Endodermal cell (in vitro differentiated cells): ENCODE results near the gene TEDDM1. TPM values are rescaled to one million over a fixed set of nuclear protein-coding genes. Genes with fewer than 3 reads are reported as not detected.
A peak's percentile ranks its signal among the peaks of the same experiment; 100 is the strongest.

Experiments
- DNase-seq: peaks from one replicate; pipeline ENCODE4 v3.0.0-alpha.2; 2017
- H3K27ac ChIP-seq: 2 replicates; pipeline ENCODE4 v1.5.1; 2013; ENCODE audit warnings: mild to moderate bottlenecking, low read depth, low read length, moderate library complexity
- H3K27me3 ChIP-seq: 2 replicates; pipeline ENCODE4 v1.6.1; 2013; ENCODE audit warnings: mild to moderate bottlenecking, low read length, moderate library complexity; ENCODE audit not compliant: insufficient read depth, control insufficient read depth, poor library complexity, severe bottlenecking
- H3K36me3 ChIP-seq: 2 replicates; pipeline ENCODE4 v1.7.0; 2013; ENCODE audit warnings: mild to moderate bottlenecking, low read length, moderate library complexity; ENCODE audit not compliant: control insufficient read depth, insufficient read depth
- H3K4me1 ChIP-seq: one replicate; pipeline ENCODE4 v1.7.0; 2013; ENCODE audit warnings: low read length; ENCODE audit not compliant: control insufficient read depth, insufficient read depth
- H3K4me3 ChIP-seq: 2 replicates; pipeline ENCODE4 v1.5.1; 2013; ENCODE audit warnings: mild to moderate bottlenecking, low read length, moderate library complexity
- H3K9ac ChIP-seq: 2 replicates; pipeline ENCODE4 v1.6.1; 2013; ENCODE audit warnings: mild to moderate bottlenecking, low read length, moderate library complexity; ENCODE audit not compliant: poor library complexity, severe bottlenecking; ENCODE audit errors: extremely low read depth
- H3K9me3 ChIP-seq: 2 replicates; pipeline ENCODE4 v1.6.1; 2013; ENCODE audit warnings: mild to moderate bottlenecking, low read length, moderate library complexity; ENCODE audit not compliant: control insufficient read depth
- H3K27ac Mint-ChIP-seq: 2 replicates; pipeline ENCODE4 v1.8.0; 2020; ENCODE audit warnings: mixed read lengths
- H3K27me3 Mint-ChIP-seq: 2 replicates; pipeline ENCODE4 v1.8.0; 2021; ENCODE audit warnings: mild to moderate bottlenecking, mixed read lengths; ENCODE audit not compliant: insufficient read depth
- H3K36me3 Mint-ChIP-seq: 2 replicates; pipeline ENCODE4 v1.8.0; 2020; ENCODE audit warnings: low read depth, mixed read lengths
- H3K4me1 Mint-ChIP-seq: 2 replicates; pipeline ENCODE4 v1.8.0; 2020; ENCODE audit warnings: mixed read lengths
- H3K4me3 Mint-ChIP-seq: 2 replicates; pipeline ENCODE4 v1.8.0; 2020; ENCODE audit warnings: mild to moderate bottlenecking, moderate library complexity, mixed read lengths
- H3K9me3 Mint-ChIP-seq: 2 replicates; pipeline ENCODE4 v1.8.0; 2020; ENCODE audit warnings: mild to moderate bottlenecking, mixed read lengths
- CTCF ChIP-seq: fragments of 200-600 bp; sonication (generic); conservative IDR thresholded peaks from 2 replicates; pipeline ENCODE4 v1.5.0; 2021; ENCODE audit warnings: antibody characterized with exemption, mild to moderate bottlenecking
- WGBS, 2 experiments: methylation state at CpG; one replicate each; pipeline versions ENCODE4 v1.1.5 to v1.1.7; 2013; ENCODE audit warnings: missing lambda C conversion rate in 2 of 2, mixed read lengths in 1 of 2; ENCODE audit not compliant: insufficient coverage in 1 of 2, insufficient read length in 1 of 2; 5-methylcytosine and 5-hydroxymethylcytosine counted together
- total RNA-seq, 2 donors: library from RNA; stranded (reverse); fragmentation: NEBNext Ultra II Directional in 1 of 2; extraction: Animal tissue kit (Norgen Biotek cat#: 25700) in 1 of 2; gene quantifications; 2 replicates in 1 of 2; 3 replicates in 1 of 2; pipeline ENCODE4 v1.2.1, GENCODE V29; 2021

Gene TEDDM1
- total RNA-seq, 2 donors from 2014 or later = not detected

- WGBS, 2 experiments = 83 to 88% methylated on average over 3 of the region's 3 CpGs
- Histone ChIP-seq H3K9ac (no peak overlapping the region), H3K27ac (no peak overlapping the region), H3K4me3 (no peak overlapping the region), H3K9me3 (no peaks in the 10 kb centered on the region), H3K4me1 (peaks cover 6% of the 10 kb centered on the region), H3K36me3 (no peaks in the 10 kb centered on the region), H3K27me3 (no peaks in the 10 kb centered on the region)
- Mint-ChIP-seq H3K4me1 (peaks cover 32% of the 10 kb centered on the region), H3K27ac (no peak overlapping the region), H3K27me3 (no peaks in the 10 kb centered on the region), H3K4me3 (no peak overlapping the region), H3K36me3 (peaks cover 2% of the 10 kb centered on the region), H3K9me3 (no peaks in the 10 kb centered on the region)
- TF ChIP-seq CTCF = no peak
- DNase-seq = peak; percentile 13
Measured at GRCh38 chr1:182395906-182396305, 4.6 kb downstream of the TEDDM1 start.

DNA sequence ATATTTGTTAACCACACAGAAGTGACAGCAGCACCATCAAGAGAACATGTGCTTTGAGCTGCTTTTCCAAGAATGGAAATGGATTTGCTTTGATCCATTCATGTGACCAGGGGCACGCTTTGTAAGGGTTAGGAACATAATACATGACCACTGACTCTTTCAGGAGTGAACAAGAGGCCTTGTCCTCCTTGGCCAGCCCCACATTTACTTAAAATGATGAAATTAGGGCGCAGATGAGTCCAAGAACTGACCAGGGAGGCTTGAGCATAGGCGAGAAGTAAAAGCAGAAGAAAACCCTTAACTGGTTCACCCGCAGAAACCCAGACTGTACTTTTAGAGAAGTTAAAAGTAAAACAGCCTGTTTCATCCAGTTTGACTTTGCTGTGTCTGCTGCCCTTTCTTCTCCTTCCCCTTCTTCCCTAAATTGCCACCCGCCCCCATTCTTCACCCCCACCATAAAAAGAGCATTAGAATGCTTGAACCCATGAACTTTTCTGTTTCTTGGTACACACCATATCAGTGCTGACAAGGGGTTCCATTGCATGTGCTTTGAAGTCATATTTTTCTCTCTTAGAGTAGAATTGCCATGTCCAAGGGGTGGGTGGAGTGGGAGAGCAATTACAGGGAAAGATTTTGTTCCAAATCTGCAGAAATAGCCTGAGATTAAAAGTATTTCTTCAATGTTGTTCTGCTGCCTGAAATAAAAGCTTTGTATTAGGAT, 6.3 kb downstream of the TEDDM1 start:
- Histone ChIP-seq H3K4me3 (no peak overlapping the region), H3K4me1 (peaks cover 6% of the 10 kb centered on the region), H3K9ac (no peak overlapping the region), H3K27ac (no peak overlapping the region), H3K36me3 (peaks cover 10% of the 10 kb centered on the region), H3K9me3 (no peaks in the 10 kb centered on the region), H3K27me3 (no peaks in the 10 kb centered on the region)
- DNase-seq = peak; percentile 25
- 90 to 94% methylated on average over 4 to 5 of the region's 5 CpGs for WGBS, 2 experiments
- Mint-ChIP-seq H3K4me1 (peaks cover 32% of the 10 kb centered on the region), H3K27ac (no peak overlapping the region), H3K36me3 (peaks cover 16% of the 10 kb centered on the region), H3K9me3 (no peaks in the 10 kb centered on the region), H3K27me3 (no peaks in the 10 kb centered on the region), H3K4me3 (no peak overlapping the region)
- TF ChIP-seq CTCF = no peak

GRCh38 chr1:182392050-182393028, 8.1 kb downstream of the TEDDM1 start:
- Mint-ChIP-seq H3K27me3 (no peaks in the 10 kb centered on the region), H3K4me1 (peaks cover 43% of the 10 kb centered on the region), H3K27ac (peak overlapping the region; percentile 92), H3K4me3 (peak overlapping the region; percentile 100), H3K36me3 (peaks cover 35% of the 10 kb centered on the region), H3K9me3 (no peaks in the 10 kb centered on the region)
- 11 to 15% methylated on average over 42 to 47 of the region's 47 CpGs for WGBS, 2 experiments
- H3K27ac ChIP-seq = peak overlapping the region; percentile 91
- peak overlapping the region; percentile 79 for H3K4me3 ChIP-seq
- no peak for DNase-seq
- H3K36me3 ChIP-seq = peaks cover 29% of the 10 kb centered on the region
- no peak for TF ChIP-seq CTCF
- H3K27me3 ChIP-seq = no peaks in the 10 kb centered on the region
- H3K9me3 ChIP-seq = no peaks in the 10 kb centered on the region
- H3K9ac ChIP-seq = peak overlapping the region; percentile 68
- H3K4me1 ChIP-seq = peaks cover 13% of the 10 kb centered on the region
